Fibroblast of villous mesenchyme (primary cell): Measurements from ENCODE around the gene TEC. TPM values are rescaled to one million over a fixed set of nuclear protein-coding genes. Genes with fewer than 3 reads are reported as not detected.

ENCODE experiments used
- DNase-seq: peaks from one replicate; pipeline ENCODE4 v3.0.0-alpha.2; 2010; ENCODE audit warnings: low read depth
- H3K4me3 ChIP-seq: 2 replicates; pipeline ENCODE4 v1.5.1; 2011; ENCODE audit warnings: low read depth, mild to moderate bottlenecking, low read length
- CTCF ChIP-seq: IDR thresholded peaks from 2 replicates; pipeline ENCODE4 v1.5.1; 2012; ENCODE audit warnings: low read depth, mild to moderate bottlenecking, low read length; ENCODE audit not compliant: insufficient read depth
- small RNA-seq: library from RNA; depleted of rRNA; stranded (forward); fragments of <200 nt; gene quantifications from one replicate; pipeline ENCODE3, GENCODE V24; 2012
- total RNA-seq: library from RNA; depleted of rRNA; stranded (reverse); fragments of >200 nt; gene quantifications from 2 replicates; pipeline ENCODE4 v1.2.3, GENCODE V29; 2012

Gene TEC
- total RNA-seq, 1 donor, result 0.43 TPM

GRCh38 chr4:48100256-48100655 lies 169.4 kb downstream of the TEC start:
- no peak overlapping the region for H3K4me3 ChIP-seq
- TF ChIP-seq CTCF, result no peak
- no peak for DNase-seq

GRCh38 chr4:48095441-48095840 lies 174.2 kb downstream of the TEC start:
- no peak for TF ChIP-seq CTCF
- no peak for DNase-seq
- no peak overlapping the region for H3K4me3 ChIP-seq

- TF ChIP-seq CTCF, result no peak
- H3K4me3 ChIP-seq, result no peak overlapping the region
- no peak for DNase-seq
Observed at GRCh38 chr4:48093991-48094416, 175.6 kb downstream of the TEC start.

GRCh38 chr4:48090621-48091020 lies 179.0 kb downstream of the TEC start:
- no peak overlapping the region for H3K4me3 ChIP-seq
- no peak for TF ChIP-seq CTCF
- no peak for DNase-seq

GRCh38 chr4:48085821-48086589 lies 183.6 kb downstream of the TEC start:
- TF ChIP-seq CTCF, result no peak
- DNase-seq, result no peak
- no peak overlapping the region for H3K4me3 ChIP-seq

Small RNA genes within 50 kb of the gene (small RNA-seq; reads per million reads assigned to genes)
- gene RF00019, result not detected
- not detected for gene RF00026
- gene RNU6-838P, result not detected

Other genes starting within 250 kb of the TEC start
- gene TXK, start 135.6 kb downstream of the TEC start, total RNA-seq, result 0.64 and 0.86 TPM in 2 replicates
- gene SLAIN2, start 71.7 kb upstream of the TEC start, total RNA-seq, result 31.6 and 99.7 TPM in 2 replicates
- gene SLC10A4, start 213.5 kb upstream of the TEC start, total RNA-seq, result under 0.01 TPM in 1 of 2 replicates, not detected in the other
- gene ZAR1, start 220.4 kb upstream of the TEC start, total RNA-seq, result under 0.01 TPM in 1 of 2 replicates, not detected in the other